HG02571 (cell line): ENCODE data around the gene PDK4.
"Not testable (repeated sequence)": the region's sequence is repeated elsewhere in the genome, so short reads cannot be mapped to it uniquely, and the experiment has no call there.

ENCODE experiments used
- ATAC-seq: cut with Tn5 transposase; IDR thresholded peaks from one replicate; pipeline ENCODE4 v1.9.1; 2021; ENCODE audit warnings: mild to moderate bottlenecking, moderate library complexity; ENCODE audit not compliant: unreplicated experiment

Gene PDK4

DNA sequence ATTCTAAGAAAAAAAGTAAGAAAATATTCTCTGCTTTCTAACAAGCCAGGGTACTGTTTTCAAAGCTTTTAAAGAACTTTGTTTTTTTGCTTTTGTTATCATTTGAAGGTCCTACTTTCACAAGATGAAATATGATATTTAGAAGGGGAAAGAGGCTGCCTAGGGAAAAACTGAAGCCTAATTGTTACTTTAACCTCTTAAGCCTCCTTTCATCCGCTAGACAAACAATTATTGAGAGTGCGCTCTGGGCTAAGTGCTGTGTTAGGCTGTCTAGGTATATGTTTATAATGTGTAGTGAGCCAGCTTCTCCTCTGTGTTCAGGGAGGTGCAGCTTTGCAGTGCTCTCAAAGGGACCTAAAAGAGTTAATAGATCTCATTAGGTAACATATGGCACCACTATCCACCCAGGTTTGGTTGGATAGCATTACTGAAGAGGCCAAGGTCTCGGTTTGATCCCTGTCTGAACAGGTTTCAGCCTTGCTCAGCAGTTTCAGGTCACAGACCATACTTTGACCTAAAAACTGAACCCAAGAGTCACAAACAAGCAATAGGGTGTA is 17.9 kb downstream of the PDK4 start:
- ATAC-seq: no peak

DNA sequence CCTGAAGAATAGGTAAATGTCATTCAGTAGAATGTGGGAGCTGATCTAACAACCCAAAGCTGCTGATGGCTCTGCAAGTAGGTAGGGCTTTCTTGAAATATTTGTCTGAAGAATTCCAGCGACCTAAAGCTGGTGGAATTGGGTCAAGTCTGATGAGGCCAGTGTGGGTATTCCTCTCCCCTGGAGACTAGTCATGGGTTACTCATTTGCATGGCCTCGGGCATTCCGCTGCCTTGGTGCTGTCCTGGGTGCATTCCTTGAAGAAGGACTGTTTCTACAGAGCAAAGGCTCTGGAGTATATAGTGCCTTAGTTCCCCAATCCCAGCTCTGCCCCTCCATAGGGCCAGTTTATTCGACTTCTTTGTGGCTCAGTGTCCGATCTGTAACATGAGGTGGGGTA is 19.2 kb downstream of the PDK4 start:
- ATAC-seq: no peak

DNA sequence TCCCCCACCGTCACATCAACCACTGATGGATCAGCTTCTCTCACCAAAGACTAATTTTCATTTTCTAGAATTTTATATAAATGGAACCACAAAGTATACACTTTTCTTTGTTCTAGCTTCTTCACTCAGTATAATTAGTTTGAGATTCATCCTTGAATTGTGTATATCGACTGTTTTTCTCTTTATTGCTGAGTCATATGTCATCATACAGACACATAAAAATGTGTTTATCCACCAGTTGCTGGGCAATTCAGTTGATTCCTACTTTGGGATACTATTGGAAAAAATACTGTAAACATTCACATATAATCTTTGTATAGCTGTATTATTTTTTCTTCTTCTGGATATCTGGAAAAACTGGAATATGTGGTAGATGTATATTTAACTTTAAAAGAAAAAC is 26.6 kb downstream of the PDK4 start:
- no peak for ATAC-seq

DNA sequence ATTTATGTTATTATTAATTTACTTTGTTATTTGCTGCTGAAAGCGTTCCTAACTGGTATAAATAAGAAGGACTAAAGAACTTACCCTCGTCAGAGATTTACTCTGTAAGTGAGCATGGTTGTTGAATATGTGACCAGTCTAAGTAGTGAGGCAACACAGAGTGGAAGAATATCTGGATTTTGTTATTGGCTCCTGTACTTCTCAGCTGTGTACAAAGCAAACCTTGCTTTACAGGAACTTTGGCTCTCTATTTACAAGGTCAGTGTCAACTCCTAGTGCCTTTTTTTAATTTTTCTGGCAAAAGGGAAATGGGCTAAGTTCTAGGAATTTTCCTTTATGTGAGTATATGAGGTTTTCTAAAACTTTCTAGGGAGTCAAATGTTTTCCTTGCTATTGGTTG is 35.6 kb downstream of the PDK4 start:
- ATAC-seq: no peak

DNA sequence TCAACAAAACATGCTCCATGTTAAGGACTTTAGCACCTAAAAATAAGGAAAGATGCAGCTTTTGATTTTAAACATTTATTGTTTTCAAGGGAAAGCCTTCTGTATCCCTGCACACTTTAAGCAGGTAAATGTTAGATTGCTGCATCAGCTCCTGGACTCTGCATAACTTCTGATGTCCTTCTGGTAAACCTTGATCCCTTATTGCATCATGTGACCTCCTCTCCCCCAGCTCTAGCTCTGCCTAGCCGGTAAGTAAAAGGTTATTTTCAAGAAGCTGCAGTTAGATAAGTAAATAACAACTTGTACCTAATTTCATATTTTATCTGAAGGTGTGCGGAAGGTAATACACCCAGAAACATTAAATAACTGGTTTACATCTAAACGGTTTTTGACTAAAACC is 37.5 kb downstream of the PDK4 start:
- no peak for ATAC-seq

DNA sequence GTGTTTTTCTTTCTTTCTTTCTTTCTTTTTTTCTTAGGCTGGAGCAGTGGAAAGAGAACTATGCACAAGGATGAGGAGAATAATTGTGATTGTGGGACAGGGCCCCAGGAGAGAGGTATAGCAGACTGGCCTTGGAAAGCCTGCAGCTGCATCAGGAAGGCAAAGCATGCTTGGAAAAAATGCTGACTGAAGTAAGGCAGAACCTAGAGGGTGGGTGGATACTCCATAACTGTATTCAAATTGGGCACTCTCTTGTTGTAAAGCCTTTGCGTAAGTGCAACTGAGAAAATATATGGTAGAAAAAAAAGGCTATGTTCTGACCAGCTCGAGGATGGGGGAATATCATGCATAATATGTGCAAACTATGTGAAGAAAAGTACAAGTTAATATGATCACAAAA is 39.5 kb downstream of the PDK4 start:
- ATAC-seq: no peak

DNA sequence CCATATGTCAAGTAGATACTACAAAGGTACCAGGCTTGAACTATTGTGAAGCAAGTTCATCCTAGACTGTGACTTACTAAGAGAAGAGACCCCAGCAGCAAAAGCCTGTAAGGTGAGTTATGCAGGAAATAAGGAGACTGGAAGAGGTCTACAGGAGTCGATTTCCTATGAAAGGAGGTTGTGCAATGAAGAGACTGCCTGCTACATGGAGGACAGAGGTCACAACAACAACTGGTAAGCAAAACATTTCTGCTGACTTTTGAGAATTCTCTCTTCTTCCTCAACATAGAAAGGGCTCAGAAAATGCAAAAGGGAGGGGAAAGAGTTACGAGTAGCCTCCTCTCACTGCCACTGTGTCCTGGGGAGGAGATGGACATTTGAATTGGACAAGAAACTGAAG is 42.4 kb downstream of the PDK4 start:
- ATAC-seq: no peak

DNA sequence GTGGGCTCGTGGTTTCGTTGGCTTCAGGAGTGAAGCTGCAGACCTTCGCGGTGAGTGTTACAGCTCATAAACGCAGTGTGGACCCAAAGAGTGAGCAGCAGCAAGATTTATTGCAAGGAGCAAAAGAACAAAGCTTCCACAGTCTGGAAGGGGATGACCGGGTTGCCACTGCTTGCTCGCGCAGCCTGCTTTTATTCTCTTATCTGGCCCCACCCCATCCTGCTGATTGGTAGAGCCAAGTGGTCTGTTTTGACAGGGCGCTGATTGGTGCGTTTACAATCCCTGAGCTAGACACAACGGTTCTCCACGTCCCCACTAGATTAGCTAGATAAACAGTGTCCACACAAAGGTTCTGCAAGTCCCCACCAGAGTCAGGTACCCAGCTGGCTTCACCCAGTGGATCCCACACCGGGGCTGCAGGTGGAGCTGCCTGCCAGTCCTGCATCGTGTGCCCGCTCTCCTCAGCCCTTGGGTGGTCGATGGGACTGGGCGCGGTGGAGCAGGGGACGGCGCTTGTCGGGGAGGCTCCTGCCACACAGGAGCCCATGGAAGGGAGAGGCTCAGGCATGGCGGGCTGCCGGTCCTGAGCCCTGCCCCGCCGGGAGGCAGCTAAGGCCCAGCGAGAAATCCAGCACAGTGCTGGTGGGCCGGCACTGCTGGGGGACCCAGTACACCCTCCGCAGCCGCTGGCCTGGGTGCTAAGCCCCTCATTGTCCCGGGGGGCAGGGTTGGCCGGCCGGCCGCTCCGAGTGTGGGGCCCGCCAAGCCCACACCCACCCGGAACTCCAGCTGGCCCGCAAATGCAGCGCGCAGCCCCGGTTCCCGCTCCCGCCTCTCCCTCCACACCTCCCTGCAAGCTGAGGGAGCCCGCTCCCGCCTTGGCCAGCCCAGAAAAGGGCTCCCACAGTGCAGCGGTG is 44.0 kb downstream of the PDK4 start:
- not testable (repeated sequence) for ATAC-seq

DNA sequence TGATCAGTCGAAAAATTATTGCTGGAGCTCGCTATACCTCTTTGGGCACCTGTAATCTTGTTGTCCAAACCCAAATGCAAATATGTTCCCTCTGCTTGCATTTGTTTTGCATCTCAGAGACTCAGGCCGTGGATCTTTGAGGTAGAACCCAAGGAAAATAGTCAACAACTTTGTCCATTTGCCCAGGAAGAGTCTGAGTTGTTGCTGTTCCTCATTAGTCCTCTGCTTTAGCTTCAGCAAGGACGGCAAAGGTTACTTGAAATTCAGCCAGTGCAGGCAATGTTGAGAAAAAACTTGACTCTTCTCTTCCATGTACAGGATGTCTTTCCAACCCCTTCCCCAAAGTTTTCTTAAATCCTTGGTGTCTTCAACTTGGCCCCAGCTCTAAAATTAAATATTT is 45.8 kb downstream of the PDK4 start:
- ATAC-seq: no peak

DNA sequence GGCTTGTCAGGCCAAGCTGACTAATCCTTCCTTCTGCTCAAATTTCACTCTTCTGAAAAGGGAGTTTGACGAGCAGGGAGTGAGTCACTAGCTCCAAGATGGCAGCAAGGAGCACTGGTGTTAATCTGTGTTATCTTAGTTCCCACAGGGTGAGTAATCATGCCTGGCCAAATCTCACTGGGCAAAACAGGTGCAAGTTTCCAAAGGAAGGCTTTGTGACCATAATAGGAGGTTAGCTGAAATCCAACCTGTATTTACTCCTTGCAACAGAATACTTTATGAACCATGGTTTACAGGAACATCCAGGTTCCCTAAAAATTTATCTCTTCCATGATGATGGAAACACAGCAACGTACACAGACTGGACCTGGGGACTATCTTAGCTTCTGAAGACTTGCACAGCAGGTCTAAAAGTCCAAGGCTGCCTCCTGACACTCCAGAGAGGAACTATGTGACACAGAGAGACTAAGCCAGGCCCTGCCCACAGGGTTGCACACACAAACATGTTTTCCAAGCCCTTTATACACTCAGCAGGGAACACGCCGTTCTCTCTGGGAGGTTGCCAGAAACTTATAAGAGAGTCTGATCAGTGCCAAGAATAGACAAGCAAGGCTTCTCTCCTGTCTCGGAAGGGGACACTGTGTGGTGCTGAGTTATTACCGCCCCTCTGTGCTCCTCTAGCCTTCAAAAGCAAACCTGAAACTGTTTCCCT is 46.3 kb downstream of the PDK4 start:
- ATAC-seq: no peak

DNA sequence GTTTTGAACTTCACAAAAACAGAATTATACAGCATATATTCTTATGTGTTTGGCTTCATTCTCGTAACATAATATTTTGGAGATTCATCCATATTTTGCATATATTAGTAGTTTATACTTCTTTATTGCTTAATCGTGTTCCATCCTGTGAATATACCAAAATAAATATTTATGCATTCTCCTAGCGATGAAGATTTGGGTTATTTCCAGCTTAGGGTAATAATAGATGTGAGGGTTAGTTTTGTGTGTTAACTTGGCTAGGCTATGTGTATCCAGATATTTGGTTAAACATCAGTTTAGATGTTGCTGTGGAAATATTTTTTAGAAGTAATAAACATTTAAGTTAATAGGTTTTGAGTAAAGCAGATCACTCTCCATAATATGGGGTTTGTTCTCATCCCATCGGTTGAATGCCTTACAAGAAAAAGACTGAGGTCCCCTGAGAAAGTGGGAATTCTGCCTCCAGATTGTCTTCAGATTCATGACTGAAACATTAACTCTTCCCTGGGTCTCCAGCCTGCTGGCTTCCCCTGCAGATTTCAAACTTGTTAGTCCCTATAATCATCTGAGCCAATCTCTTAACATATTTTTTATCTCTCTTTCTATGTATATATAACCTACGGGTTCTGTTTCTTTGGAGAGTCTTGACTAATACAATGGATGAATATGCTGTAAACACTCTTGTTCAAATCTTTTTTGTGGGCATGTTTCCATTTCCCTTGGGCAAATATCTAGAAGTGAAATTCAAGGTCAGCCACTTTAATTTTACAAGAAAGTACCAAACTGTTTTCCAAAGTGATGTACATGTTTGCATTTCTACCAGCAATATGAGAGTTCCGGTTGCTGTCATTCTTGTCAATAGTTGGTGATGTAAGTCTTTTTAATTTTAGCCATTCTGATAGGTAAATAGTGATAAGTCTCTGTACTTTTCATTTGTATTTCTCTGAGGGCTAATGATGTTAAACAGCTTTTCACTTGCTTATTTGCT is 48.7 kb downstream of the PDK4 start:
- ATAC-seq: no peak

DNA sequence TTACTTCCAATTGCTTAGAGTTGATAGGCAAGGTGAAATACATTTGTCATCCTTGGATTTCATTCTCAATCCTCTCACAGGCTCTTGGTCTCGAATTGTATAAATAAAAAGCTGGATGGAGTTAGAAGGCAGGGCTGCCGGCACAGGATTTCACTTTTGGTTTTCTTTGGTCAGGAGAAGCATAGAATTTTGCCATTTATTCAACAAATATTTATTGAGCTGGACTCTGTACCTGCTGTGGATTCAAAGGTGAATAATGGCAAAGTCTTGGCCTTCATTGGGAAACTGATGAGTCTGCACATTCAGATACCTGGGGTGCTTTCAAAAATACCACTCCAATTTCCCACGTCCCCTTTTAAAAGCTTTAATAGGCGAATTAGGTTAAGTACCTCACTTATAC is 49.7 kb downstream of the PDK4 start:
- no peak for ATAC-seq

DNA sequence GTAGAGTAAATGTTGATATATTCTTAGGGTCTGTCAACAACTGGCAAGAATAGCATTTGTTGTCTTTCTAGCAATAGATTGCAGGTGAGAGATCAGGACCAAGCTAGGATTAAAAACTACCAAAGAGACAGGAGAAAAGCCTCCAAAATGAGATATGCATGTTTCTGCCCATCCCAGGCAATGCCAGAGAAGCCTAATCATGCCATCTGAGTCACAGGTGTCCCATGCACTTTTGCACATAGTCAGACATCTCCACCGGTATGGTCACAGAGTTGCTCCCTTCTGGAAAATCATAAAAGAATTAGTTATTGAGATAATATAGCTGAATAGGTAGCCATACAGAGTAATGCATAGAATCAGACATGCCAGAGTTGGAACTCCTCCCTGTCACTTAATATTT is 50.6 kb downstream of the PDK4 start:
- no peak for ATAC-seq

DNA sequence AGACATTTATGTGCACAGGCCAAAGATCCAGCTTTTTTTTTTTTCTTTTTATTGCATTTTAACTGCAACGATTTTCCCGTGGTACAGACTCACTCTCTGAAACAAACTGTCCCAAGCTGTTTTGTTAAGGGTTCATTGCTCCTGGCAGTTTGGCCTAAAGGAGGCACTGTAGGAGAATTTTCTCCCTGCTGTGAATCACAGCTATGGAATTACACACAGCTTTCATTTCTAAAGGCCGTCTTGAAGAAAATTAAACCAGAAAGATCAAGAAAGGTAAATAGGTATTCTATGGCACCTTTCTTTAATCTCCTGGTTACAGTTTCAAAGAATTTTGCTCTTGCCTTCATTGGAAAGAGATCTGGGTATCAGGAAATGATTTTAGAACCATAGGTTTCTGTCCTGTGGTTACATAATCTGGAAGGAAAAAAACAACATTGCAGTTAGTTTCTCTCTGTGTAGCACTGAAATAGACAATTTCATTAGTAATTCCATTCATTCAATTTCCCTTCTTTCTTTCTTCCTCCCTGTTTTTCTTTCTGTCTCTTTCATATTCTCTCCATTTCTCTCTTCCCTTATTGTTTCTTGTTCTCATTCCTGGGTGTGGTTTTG is 51.2 kb downstream of the PDK4 start:
- no peak for ATAC-seq

DNA sequence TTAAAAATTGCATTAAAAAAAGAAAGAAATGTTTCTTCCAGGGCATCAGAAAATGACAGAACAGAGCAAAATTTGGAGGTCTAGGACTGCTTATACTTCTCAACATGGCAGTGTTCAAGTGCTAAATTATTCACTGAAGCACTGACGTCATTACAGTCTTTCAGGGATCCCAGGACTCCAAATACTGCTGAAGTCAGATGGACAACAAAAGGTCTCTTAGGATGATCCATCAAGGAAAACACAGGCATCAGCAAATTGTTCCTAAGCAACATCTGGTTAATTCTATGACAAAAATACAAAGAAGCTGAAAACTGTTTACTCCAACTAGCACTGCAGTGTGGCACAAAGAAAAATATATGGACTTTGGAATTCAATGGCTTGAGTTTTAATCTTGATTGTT is 52.1 kb downstream of the PDK4 start:
- ATAC-seq: no peak

DNA sequence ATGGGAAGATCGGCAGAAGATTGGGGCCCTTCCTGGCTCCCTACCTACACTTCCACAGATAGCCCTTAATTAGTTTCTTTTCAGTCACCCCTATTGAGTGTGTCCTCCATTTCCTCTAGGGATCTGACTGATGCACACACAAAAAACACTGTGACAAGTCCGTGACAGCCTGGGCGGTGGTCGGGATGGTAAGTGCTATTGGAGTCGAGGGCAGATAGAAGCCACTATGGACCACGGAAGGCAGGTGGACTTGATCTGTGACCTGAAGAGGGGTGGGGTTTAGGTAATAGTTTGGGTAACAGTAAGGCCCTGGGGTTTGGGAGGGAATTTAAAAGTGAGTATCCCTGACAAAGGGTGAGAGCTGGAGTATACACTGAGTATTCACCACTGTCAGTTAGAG is 53.0 kb downstream of the PDK4 start:
- no peak for ATAC-seq

DNA sequence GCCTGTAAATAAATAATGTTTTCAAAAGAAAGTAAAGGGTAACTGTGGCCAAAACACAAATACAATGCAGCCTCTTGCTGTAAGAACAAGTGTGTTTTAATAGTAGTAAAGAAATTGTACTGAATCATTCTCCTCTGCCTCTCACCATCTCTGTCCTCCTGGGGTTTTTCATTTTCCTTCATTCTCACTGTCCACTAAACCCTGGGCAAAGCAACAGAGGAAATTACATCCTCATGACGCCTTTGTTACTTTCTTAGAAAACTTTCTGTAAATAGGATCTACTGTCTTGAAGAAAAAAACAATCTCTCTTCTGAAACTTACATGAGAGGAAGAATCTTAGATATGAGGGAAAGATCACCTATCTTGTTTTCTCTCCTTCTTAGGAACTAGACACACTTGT is 56.0 kb downstream of the PDK4 start:
- ATAC-seq: no peak

DNA sequence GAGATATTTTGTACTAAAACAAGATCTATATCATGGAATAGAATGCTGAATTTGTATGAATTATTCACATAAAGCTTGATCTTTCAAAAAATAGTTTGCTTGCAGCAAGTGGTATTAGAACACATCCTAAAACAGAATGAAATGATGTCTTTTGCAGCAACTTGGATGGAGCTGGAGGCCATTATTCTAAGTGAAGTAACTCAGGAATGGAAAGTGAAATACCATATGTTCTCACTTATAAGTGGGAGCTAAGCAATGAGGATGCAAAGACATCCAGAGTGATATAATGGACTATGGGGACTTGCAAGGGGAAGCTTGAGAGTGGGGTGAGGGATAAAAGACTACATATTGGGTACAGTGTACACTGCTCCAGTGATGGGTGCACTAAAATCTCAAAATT is 56.9 kb downstream of the PDK4 start:
- no peak for ATAC-seq

DNA sequence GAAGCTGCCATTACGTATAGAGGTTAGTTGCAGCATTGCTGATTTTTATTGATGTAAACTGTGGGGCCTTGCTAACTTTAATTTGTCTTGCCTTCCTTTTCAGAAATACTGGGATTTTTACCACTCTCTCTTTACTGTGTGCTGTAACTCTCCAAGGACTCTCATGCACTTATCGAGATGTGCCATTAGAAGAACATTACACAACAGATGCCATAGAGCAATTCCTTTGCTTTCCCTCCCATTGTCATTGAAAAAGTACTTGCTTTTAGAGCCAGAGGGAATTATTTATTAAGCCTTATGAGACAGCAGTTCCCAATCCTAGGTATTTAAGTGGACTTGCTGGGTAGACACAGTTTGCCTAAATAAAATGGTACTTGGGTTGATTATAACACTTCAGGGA is 58.8 kb downstream of the PDK4 start:
- no peak for ATAC-seq

DNA sequence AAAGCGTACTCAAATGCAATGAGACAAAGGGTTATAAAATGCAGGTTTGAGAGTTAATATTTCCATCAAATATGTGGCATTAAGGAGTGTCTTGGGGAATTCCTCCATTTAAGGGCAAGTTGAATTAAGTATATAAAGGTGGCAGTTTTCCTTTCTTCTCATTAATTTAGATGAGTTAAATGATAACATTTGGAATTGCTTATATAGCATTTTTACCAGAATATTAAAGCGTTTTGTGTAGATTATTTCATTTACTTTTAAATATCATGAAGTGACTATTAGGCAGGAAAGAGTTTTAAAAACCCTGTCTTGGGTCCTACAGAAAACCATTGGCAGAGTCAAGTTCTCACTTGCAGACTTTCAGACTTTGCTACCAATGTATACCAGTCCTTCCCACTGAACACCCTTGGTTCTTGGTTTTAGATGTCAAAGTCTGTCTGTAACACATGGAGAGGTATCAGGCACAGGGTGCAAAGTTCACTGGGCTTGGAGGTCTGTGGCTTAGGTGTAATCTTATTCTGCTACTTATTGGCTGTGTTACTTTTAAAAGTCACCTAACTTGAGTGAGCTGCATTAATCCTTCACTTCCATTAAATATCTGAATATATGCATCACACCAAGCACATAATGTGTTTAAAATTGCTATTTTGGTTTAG is 59.5 kb downstream of the PDK4 start:
- ATAC-seq: no peak
